ENCODE data around the gene WNT2.

- TF ChIP-seq CTCF (IDR thresholded peaks at IDR 0.05) (no peak), POLR2A (IDR thresholded peaks at IDR 0.05) (no peak)
These were observed 84.4 kb downstream of the WNT2 start for GRCh38 chr7:117238472-117238871.
